ENCODE measurements around the gene RFTN1.
"Not testable (repeated sequence)": the region's sequence is repeated elsewhere in the genome, so short reads cannot be mapped to it uniquely, and the experiment has no call there.

RFTN1 gene

DNA sequence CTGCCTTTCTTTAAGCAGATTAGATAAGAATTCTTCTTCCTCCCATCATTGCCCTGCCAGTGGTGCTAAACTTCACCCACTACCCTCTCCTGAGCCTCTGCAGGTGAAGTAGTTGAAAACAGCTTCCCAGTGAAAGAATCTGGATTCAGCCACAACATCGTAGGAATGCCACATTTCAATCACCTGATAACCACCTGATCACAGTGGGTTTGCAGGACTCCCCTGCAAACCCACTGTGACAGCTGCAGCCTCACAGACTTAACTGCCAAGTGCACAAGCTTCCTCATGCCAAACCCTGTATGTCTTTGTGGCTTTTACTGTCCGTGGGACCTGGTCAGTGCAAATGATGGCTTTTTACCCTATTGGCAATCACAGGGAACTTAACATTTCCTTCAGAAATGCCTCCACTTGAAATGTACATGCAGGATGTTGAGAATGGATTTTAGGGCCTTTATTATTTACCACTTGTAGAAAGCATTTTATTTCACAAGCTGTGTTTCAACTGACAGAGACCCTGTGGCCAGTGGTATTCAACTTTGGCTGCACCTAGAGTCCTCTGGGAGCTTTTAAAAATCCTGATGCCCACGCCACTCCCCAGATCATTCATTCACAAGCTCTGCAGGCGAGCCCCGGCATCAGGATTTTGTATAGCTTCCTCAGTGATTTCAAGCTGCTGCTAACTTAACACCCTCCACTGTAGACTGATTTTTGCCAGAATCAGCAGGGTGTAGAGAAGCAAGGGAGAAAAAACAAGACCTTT is 199.4 kb downstream of the RFTN1 start:
- Histone ChIP-seq H3K27me3 (replicated peaks in 2 of 5; ENCODE audit: control insufficient read depth in 4 of 5, insufficient read depth in 5 of 5, low read length in 4 of 5) (no peaks in the 10 kb centered on the region), H3K27ac (ENCODE audit: insufficient read depth in 1 of 2, low read depth in 1 of 2, low read length in 2 of 2, poor library complexity in 1 of 2, severe bottlenecking in 2 of 2) (no peak overlapping the region), H3K9me3 (ENCODE audit: control extremely low read depth in 1 of 5, control insufficient read depth in 4 of 5, insufficient read depth in 2 of 5, low read depth in 1 of 5, low read length in 4 of 5) (no peaks in the 10 kb centered on the region), H3K4me1 (ENCODE audit: control extremely low read depth in 1 of 4, control insufficient read depth in 4 of 4, insufficient read depth in 4 of 4, low read length in 3 of 4) (peaks cover 13 to 52% (median 46%) of the 10 kb centered on the region in 4 experiments), H3K36me3 (ENCODE audit: control insufficient read depth in 4 of 4, insufficient read depth in 4 of 4, low read length in 3 of 4) (peaks cover 11 to 45% (median 22%) of the 10 kb centered on the region in 4 experiments), H3K4me3 (ENCODE audit: control insufficient read depth in 1 of 7, extremely low read depth in 1 of 7, insufficient read depth in 4 of 7, low read depth in 2 of 7, low read length in 6 of 7) (peak overlapping the region in 1 of 7 experiments; percentile 5)
- WGBS (ENCODE audit: insufficient coverage), result 55% methylated on average over 5 of the region's 5 CpGs
- DNase-seq, result peak in 2 of 3 donors; percentile 76 to 78
- POLR2A ChIA-PET, result interaction anchor here (0.7 kb wide), 1 partner anchor 222 kb away, joined by 3 read pairs; no protein-coding TSS in a partner anchor
- CTCF ChIA-PET, result interaction anchor here (0.7 to 2.6 kb wide), 8 partner anchors 10 to 202 kb away, joined by 3 to 18 read pairs (median 7); no protein-coding TSS in a partner anchor

DNA sequence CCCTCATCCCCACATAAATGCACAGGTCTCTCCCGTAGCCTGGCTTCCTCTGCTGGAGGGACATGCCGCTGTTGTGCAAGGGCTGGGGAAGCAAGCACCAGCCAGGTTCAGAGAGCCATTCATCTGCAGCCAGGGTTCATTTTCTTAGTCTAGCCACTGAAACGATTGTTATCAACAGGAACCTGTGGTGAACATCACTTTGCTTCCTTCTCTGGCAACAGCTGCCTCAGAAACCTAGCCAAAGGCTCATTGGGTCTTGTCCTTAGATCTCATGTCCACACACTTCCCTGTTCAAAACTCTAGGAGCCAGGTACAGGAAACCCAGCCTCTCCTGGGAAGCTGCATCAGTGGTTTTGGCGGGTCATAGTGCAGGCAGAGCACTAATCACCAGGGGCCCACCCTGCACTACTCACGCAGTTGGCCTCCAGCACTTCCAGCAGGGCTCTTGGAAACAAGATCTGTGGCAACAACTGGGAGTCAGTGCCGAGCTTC is 201.5 kb downstream of the RFTN1 start:
- Histone ChIP-seq H3K4me1 (ENCODE audit: control extremely low read depth in 1 of 4, control insufficient read depth in 4 of 4, insufficient read depth in 4 of 4, low read length in 3 of 4) (peaks cover 13 to 54% (median 47%) of the 10 kb centered on the region in 4 experiments), H3K4me3 (ENCODE audit: control insufficient read depth in 1 of 7, extremely low read depth in 1 of 7, insufficient read depth in 4 of 7, low read depth in 2 of 7, low read length in 6 of 7) (peak overlapping the region in 2 of 7 experiments; percentile 6 to 22), H3K27me3 (replicated peaks in 2 of 5; ENCODE audit: control insufficient read depth in 4 of 5, insufficient read depth in 5 of 5, low read length in 4 of 5) (no peaks in the 10 kb centered on the region), H3K36me3 (ENCODE audit: control insufficient read depth in 4 of 4, insufficient read depth in 4 of 4, low read length in 3 of 4) (peaks cover 5 to 34% (median 13%) of the 10 kb centered on the region in 4 experiments), H3K27ac (ENCODE audit: insufficient read depth in 1 of 2, low read depth in 1 of 2, low read length in 2 of 2, poor library complexity in 1 of 2, severe bottlenecking in 2 of 2) (peak overlapping the region; percentile 5 to 11), H3K9me3 (ENCODE audit: control extremely low read depth in 1 of 5, control insufficient read depth in 4 of 5, insufficient read depth in 2 of 5, low read depth in 1 of 5, low read length in 4 of 5) (no peaks in the 10 kb centered on the region)
- peak; percentile 67 to 92 (median 86) for DNase-seq
- ChIA-PET POLR2A (no interaction called here), CTCF (interaction anchor here (1.2 to 2.6 kb wide), 7 partner anchors 9 to 42 kb away, joined by 3 to 12 read pairs (median 5); no protein-coding TSS in a partner anchor)
- 5% methylated on average over 6 of the region's 6 CpGs for WGBS (ENCODE audit: insufficient coverage)

GRCh38 chr3:16310486-16310885 is 203.0 kb downstream of the RFTN1 start:
- H3K36me3 ChIP-seq (ENCODE audit: control insufficient read depth in 4 of 4, insufficient read depth in 4 of 4, low read length in 3 of 4), result peaks cover 0 to 30% (median 3%) of the 10 kb centered on the region in 4 experiments
- CTCF ChIA-PET, result interaction anchor here (1.3 kb wide), 1 partner anchor 10 kb away, joined by 3 read pairs; no protein-coding TSS in a partner anchor
- H3K4me1 ChIP-seq (ENCODE audit: control extremely low read depth in 1 of 4, control insufficient read depth in 4 of 4, insufficient read depth in 4 of 4, low read length in 3 of 4), result peaks cover 13 to 54% (median 47%) of the 10 kb centered on the region in 4 experiments
- H3K27ac ChIP-seq (ENCODE audit: insufficient read depth in 1 of 2, low read depth in 1 of 2, low read length in 2 of 2, poor library complexity in 1 of 2, severe bottlenecking in 2 of 2); H3K27me3 ChIP-seq (replicated peaks in 2 of 5; ENCODE audit: control insufficient read depth in 4 of 5, insufficient read depth in 5 of 5, low read length in 4 of 5); DNase-seq; POLR2A ChIA-PET; H3K9me3 ChIP-seq (ENCODE audit: control extremely low read depth in 1 of 5, control insufficient read depth in 4 of 5, insufficient read depth in 2 of 5, low read depth in 1 of 5, low read length in 4 of 5); H3K4me3 ChIP-seq (ENCODE audit: control insufficient read depth in 1 of 7, extremely low read depth in 1 of 7, insufficient read depth in 4 of 7, low read depth in 2 of 7, low read length in 6 of 7): not testable (repeated sequence)
- WGBS (ENCODE audit: insufficient coverage), result 100% methylated on average over 3 of the region's 7 CpGs

DNA sequence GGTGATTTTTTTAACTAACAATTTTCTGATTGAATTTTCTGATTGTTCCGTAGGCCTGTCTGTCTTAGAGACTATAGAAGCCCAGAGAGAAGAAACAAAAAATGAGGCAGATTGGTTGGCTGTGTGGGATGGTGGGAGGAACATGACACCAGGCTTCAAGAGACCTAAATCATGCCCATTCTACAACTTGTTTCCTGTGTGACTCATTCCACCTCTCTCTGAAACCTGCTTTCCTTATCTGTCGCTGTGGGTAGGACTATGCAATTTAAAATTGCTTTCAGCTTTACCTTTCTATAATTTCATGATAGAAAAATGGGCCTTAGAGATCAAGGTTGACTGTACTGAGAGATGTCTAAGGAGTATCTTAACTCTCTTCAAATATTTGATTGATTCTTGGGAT is 203.9 kb downstream of the RFTN1 start:
- ChIA-PET CTCF (no interaction called here), POLR2A (no interaction called here)
- Histone ChIP-seq H3K36me3 (ENCODE audit: control insufficient read depth in 4 of 4, insufficient read depth in 4 of 4, low read length in 3 of 4) (peaks cover 0 to 37% (median under 1%) of the 10 kb centered on the region in 4 experiments), H3K9me3 (ENCODE audit: control extremely low read depth in 1 of 5, control insufficient read depth in 4 of 5, insufficient read depth in 2 of 5, low read depth in 1 of 5, low read length in 4 of 5) (no peaks in the 10 kb centered on the region), H3K27me3 (replicated peaks in 2 of 5; ENCODE audit: control insufficient read depth in 4 of 5, insufficient read depth in 5 of 5, low read length in 4 of 5) (no peaks in the 10 kb centered on the region), H3K4me3 (ENCODE audit: control insufficient read depth in 1 of 7, extremely low read depth in 1 of 7, insufficient read depth in 4 of 7, low read depth in 2 of 7, low read length in 6 of 7) (no peak overlapping the region), H3K27ac (ENCODE audit: insufficient read depth in 1 of 2, low read depth in 1 of 2, low read length in 2 of 2, poor library complexity in 1 of 2, severe bottlenecking in 2 of 2) (no peak overlapping the region), H3K4me1 (ENCODE audit: control extremely low read depth in 1 of 4, control insufficient read depth in 4 of 4, insufficient read depth in 4 of 4, low read length in 3 of 4) (peaks cover 10 to 58% (median 48%) of the 10 kb centered on the region in 4 experiments)
- DNase-seq, result peak; percentile 46 to 86 (median 77)
- 57% methylated on average over 1 of the region's 2 CpGs for WGBS (ENCODE audit: insufficient coverage)

GRCh38 chr3:16308727-16309126 is 204.8 kb downstream of the RFTN1 start:
- ChIA-PET CTCF (interaction anchor here (1.1 kb wide), 1 partner anchor 11 kb away, joined by 3 read pairs; no protein-coding TSS in a partner anchor), POLR2A (no interaction called here)
- H3K27me3 ChIP-seq (replicated peaks in 2 of 5; ENCODE audit: control insufficient read depth in 4 of 5, insufficient read depth in 5 of 5, low read length in 4 of 5), result no peaks in the 10 kb centered on the region
- peaks cover 0 to 43% (median under 1%) of the 10 kb centered on the region in 4 experiments for H3K36me3 ChIP-seq (ENCODE audit: control insufficient read depth in 4 of 4, insufficient read depth in 4 of 4, low read length in 3 of 4)
- H3K27ac ChIP-seq (ENCODE audit: insufficient read depth in 1 of 2, low read depth in 1 of 2, low read length in 2 of 2, poor library complexity in 1 of 2, severe bottlenecking in 2 of 2), result no peak overlapping the region
- no peaks in the 10 kb centered on the region for H3K9me3 ChIP-seq (ENCODE audit: control extremely low read depth in 1 of 5, control insufficient read depth in 4 of 5, insufficient read depth in 2 of 5, low read depth in 1 of 5, low read length in 4 of 5)
- no peak for DNase-seq
- no peak overlapping the region for H3K4me3 ChIP-seq (ENCODE audit: control insufficient read depth in 1 of 7, extremely low read depth in 1 of 7, insufficient read depth in 4 of 7, low read depth in 2 of 7, low read length in 6 of 7)
- no CpG with 5 or more reads among the region's 1 CpG for WGBS (ENCODE audit: insufficient coverage)
- peaks cover 8 to 58% (median 41%) of the 10 kb centered on the region in 4 experiments for H3K4me1 ChIP-seq (ENCODE audit: control extremely low read depth in 1 of 4, control insufficient read depth in 4 of 4, insufficient read depth in 4 of 4, low read length in 3 of 4)

DNA sequence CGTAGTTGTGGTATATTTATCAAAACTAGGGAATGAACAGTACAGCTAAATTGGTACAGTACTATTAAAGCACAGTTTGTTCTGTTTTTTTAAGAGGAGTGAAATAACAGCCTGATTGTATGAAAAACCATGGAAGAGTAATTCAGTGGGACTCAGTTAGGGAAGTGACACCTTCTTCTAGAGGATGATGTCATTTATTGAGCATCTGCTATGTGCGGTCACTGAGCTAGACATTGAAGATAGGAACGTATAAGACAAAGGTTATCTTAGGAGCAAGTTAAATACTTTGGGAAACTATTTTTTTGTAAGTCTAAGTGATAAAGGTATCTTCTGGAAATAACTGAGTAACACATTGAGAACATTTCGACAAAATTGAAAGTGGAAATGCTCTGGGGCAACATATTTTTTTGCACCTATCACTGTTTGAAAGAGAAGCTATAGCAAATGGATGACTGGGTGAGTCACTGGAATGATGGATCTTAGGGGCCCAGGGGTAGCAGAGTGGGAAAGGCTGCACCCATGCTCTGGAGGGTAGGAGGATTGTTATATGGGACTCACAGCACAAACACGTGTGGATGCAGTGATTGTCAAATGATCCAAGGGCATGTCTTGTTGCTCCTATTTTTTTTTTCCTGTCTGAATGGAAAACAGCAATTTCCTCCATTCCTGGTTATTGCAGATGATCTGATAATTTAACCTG is 205.5 kb downstream of the RFTN1 start:
- Histone ChIP-seq H3K27me3 (replicated peaks in 2 of 5; ENCODE audit: control insufficient read depth in 4 of 5, insufficient read depth in 5 of 5, low read length in 4 of 5) (no peaks in the 10 kb centered on the region), H3K9me3 (ENCODE audit: control extremely low read depth in 1 of 5, control insufficient read depth in 4 of 5, insufficient read depth in 2 of 5, low read depth in 1 of 5, low read length in 4 of 5) (no peaks in the 10 kb centered on the region), H3K36me3 (ENCODE audit: control insufficient read depth in 4 of 4, insufficient read depth in 4 of 4, low read length in 3 of 4) (peaks cover 0 to 40% (median 2%) of the 10 kb centered on the region in 4 experiments), H3K4me3 (ENCODE audit: control insufficient read depth in 1 of 7, extremely low read depth in 1 of 7, insufficient read depth in 4 of 7, low read depth in 2 of 7, low read length in 6 of 7) (no peak overlapping the region), H3K4me1 (ENCODE audit: control extremely low read depth in 1 of 4, control insufficient read depth in 4 of 4, insufficient read depth in 4 of 4, low read length in 3 of 4) (peaks cover 8 to 59% (median 38%) of the 10 kb centered on the region in 4 experiments), H3K27ac (ENCODE audit: insufficient read depth in 1 of 2, low read depth in 1 of 2, low read length in 2 of 2, poor library complexity in 1 of 2, severe bottlenecking in 2 of 2) (no peak overlapping the region)
- 96% methylated on average over 3 of the region's 5 CpGs for WGBS (ENCODE audit: insufficient coverage)
- no peak for DNase-seq
- POLR2A ChIA-PET, result interaction anchor here (0.7 kb wide), 1 partner anchor 18 kb away, joined by 3 read pairs; no protein-coding TSS in a partner anchor
- CTCF ChIA-PET, result interaction anchor here (1.1 to 2.0 kb wide), 5 partner anchors 11 to 242 kb away, joined by 3 to 7 read pairs (median 4); no protein-coding TSS in a partner anchor
